Transverse colon (tissue), 4 donors: ENCODE measurements around the gene SH3GLB2. TPM values are rescaled to one million over a fixed set of nuclear protein-coding genes. Genes with fewer than 3 reads are reported as not detected.

Experiments
- DNase-seq: peaks from one replicate; pipeline ENCODE4 v3.0.0-alpha.2; 2019
- H3K27ac ChIP-seq, 4 donors: fragments of 200-600 bp; sonication (generic); 2 replicates each; pipeline ENCODE4 v1.5.1; 2016 to 2018; ENCODE audit warnings: inconsistent platforms in 4 of 4
- H3K27me3 ChIP-seq: fragments of 200-600 bp; sonication (generic); 2 replicates; pipeline ENCODE4 v1.5.1; 2017; ENCODE audit warnings: inconsistent platforms
- H3K36me3 ChIP-seq, 4 donors: fragments of 200-600 bp; sonication (generic); 2 replicates each; pipeline ENCODE4 v1.5.1; 2017 to 2019; ENCODE audit warnings: inconsistent platforms in 4 of 4
- H3K4me1 ChIP-seq, 4 donors: fragments of 200-600 bp; sonication (generic); 2 replicates each; pipeline ENCODE4 v1.5.1; 2017 to 2020; ENCODE audit warnings: inconsistent platforms in 4 of 4
- H3K4me3 ChIP-seq, 4 donors: fragments of 200-600 bp; sonication (generic); 1 replicate in 1 of 4; 2 replicates in 3 of 4; pipeline versions ENCODE4 v1.5.1 to v1.6.1; 2017 to 2019; ENCODE audit warnings: inconsistent platforms in 4 of 4
- H3K9me3 ChIP-seq, 2 donors: fragments of 200-600 bp; sonication (generic); 2 replicates each; pipeline ENCODE4 v1.5.1; 2017 to 2019; ENCODE audit warnings: inconsistent platforms in 2 of 2
- EP300 ChIP-seq: sonication (generic); formaldehyde crosslinking; IDR thresholded peaks from one replicate; pipeline ENCODE4 v1.6.1; 2017; ENCODE audit warnings: antibody characterized with exemption, low read depth
- POLR2A ChIP-seq: fragments of 450-650 bp; IDR thresholded peaks from one replicate; pipeline ENCODE4 v1.6.1; 2016; ENCODE audit warnings: antibody characterized with exemption, mild to moderate bottlenecking, moderate library complexity
- POLR2AphosphoS5 ChIP-seq, 3 donors: sonication (generic); formaldehyde crosslinking; IDR thresholded peaks; one replicate each; pipeline ENCODE4 v1.6.1; 2016; ENCODE audit warnings: antibody characterized with exemption in 3 of 3
- WGBS, 2 donors: methylation state at CpG; one replicate each; pipeline ENCODE4 v1.1.5; 2018; ENCODE audit warnings: low coverage in 1 of 2; 5-methylcytosine and 5-hydroxymethylcytosine counted together
- in situ Hi-C, 4 donors: fragments of 200-750 bp; cut with MboI; loops; one replicate each; pipeline versions ENCODE4 v1.15.0 to v1.15.1; 2017; ENCODE audit warnings: low sequenced_read_pairs in 3 of 4, low pct_ligation_motif_present in 1 of 4, low pct_unique_long_range_greater_than_20kb in 1 of 4
- intact Hi-C: fragments of 100-400 bp; cut with DNase I; formaldehyde crosslinking; loops from one replicate; pipeline ENCODE4 v1.15.1; 2023; ENCODE audit warnings: low total_unique reads
- total RNA-seq, 4 donors: library from RNA; depleted of rRNA; stranded (reverse); fragments of >200 nt; gene quantifications; one replicate each; pipeline ENCODE4 v1.1.0, GENCODE V29; 2016
- TF ChIP-seq, protein P1 (sequence below), 5 experiments: fragments of 200-600 bp in 3 of 5; fragments of 450-650 bp in 2 of 5; sonication (generic) in 3 of 5; IDR thresholded peaks; 1 replicate in 2 of 5; 2 replicates in 3 of 5; pipeline ENCODE4 v1.5.1; 2016 to 2017; ENCODE audit warnings: antibody characterized with exemption in 5 of 5, inconsistent platforms in 3 of 5, mild to moderate bottlenecking in 2 of 5, moderate library complexity in 1 of 5

Gene SH3GLB2
- total RNA-seq, 4 donors from 2014 or later: 184 to 391 (median 224) TPM

DNA sequence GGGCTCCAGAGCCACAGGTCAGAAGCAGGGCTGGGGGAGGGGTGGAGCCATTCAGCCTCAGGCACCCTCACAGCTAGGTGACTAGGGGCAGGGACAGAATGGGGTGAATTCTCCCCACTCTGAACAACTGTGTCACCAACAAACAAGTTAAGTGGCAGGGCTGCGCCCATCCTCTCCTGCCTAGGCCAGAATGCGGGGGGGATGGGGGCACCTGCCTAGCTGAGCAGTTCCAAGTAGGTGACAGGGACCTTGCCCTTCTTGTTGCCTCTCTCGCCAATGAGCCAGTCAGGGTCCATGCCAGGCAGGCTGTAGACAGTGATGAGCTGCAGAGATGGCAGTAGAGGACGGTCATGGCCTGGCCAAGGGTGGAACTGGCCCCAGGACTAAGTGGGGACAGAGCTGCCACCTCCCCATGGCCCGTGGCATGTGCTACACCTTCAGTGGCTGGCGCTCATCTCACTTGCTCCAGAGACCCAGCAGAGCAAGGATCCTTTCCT, 19.6 kb downstream of the SH3GLB2 start:
- Histone ChIP-seq H3K4me3 (no peak overlapping the region), H3K27me3 (no peaks in the 10 kb centered on the region), H3K9me3 (no peaks in the 10 kb centered on the region), H3K27ac (no peak overlapping the region), H3K36me3 (peaks cover 0 to 8% (median 1%) of the 10 kb centered on the region in 4 donors), H3K4me1 (peaks cover 0 to 9% (median 2%) of the 10 kb centered on the region in 4 donors)
- intact Hi-C loops (no loop called here), in situ Hi-C loops (no loop called here)
- WGBS, 2 donors: 89% methylated on average over 6 of the region's 6 CpGs; no CpG with 5 or more reads in 1 of the 2 donors
- TF ChIP-seq EP300 (no peak), POLR2A (no peak), POLR2AphosphoS5 (IDR thresholded peaks at IDR 0.05) (no peak)
- TF ChIP-seq, protein P1, sequence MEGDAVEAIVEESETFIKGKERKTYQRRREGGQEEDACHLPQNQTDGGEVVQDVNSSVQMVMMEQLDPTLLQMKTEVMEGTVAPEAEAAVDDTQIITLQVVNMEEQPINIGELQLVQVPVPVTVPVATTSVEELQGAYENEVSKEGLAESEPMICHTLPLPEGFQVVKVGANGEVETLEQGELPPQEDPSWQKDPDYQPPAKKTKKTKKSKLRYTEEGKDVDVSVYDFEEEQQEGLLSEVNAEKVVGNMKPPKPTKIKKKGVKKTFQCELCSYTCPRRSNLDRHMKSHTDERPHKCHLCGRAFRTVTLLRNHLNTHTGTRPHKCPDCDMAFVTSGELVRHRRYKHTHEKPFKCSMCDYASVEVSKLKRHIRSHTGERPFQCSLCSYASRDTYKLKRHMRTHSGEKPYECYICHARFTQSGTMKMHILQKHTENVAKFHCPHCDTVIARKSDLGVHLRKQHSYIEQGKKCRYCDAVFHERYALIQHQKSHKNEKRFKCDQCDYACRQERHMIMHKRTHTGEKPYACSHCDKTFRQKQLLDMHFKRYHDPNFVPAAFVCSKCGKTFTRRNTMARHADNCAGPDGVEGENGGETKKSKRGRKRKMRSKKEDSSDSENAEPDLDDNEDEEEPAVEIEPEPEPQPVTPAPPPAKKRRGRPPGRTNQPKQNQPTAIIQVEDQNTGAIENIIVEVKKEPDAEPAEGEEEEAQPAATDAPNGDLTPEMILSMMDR (IDR thresholded peaks at IDR 0.05): no peak
- DNase-seq: no peak

DNA sequence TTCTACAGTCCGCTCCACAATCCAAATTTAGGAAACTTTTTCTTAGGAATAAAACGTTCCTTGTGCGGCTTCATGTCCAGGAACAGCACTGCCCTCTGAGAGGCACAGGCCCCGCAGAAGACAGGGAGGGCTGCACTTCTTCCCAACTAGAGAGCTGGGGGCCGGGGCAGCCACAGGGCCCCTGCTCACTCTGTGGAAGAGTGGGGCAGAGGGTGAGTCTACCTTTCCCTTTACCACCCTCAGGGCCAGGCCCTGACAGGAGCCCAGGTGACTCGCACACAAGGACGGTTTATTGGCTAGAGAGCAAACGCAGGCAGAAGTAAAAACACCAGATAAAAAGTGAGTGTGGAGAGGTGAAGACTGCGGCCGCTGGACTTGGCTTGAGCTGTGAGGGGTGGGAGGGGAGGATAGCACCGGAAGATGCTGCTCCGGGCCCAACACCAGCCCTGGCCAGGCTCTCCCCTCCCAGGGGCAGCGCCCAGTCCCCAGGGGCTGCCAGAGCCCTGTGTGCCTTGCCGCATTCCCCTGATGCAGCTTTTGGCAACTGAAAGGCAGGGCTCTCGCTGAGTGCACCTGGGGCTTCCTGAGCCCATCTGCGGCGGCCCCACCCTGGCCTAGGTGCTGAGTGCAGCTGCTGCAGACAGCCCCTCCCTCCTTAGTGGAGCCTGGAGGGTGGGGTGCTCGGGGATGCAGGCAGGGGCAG, 20.2 kb downstream of the SH3GLB2 start:
- H3K27me3 ChIP-seq: no peaks in the 10 kb centered on the region
- DNase-seq: no peak
- H3K36me3 ChIP-seq: peaks cover 0 to 4% (median under 1%) of the 10 kb centered on the region in 4 donors
- peak overlapping the region in 1 of 4 donors; percentile 9 for H3K27ac ChIP-seq
- peaks cover 0 to 9% (median 2%) of the 10 kb centered on the region in 4 donors for H3K4me1 ChIP-seq
- TF ChIP-seq POLR2AphosphoS5 (IDR thresholded peaks at IDR 0.05) (no peak), POLR2A (no peak)
- TF ChIP-seq, protein P1 (IDR thresholded peaks at IDR 0.05): no peak
- no peak overlapping the region for H3K4me3 ChIP-seq
- WGBS, 2 donors: 80 to 83% methylated on average over 4 to 14 of the region's 18 CpGs
- no peaks in the 10 kb centered on the region for H3K9me3 ChIP-seq
- in situ Hi-C loops (no loop called here), intact Hi-C loops (no loop called here)

DNA sequence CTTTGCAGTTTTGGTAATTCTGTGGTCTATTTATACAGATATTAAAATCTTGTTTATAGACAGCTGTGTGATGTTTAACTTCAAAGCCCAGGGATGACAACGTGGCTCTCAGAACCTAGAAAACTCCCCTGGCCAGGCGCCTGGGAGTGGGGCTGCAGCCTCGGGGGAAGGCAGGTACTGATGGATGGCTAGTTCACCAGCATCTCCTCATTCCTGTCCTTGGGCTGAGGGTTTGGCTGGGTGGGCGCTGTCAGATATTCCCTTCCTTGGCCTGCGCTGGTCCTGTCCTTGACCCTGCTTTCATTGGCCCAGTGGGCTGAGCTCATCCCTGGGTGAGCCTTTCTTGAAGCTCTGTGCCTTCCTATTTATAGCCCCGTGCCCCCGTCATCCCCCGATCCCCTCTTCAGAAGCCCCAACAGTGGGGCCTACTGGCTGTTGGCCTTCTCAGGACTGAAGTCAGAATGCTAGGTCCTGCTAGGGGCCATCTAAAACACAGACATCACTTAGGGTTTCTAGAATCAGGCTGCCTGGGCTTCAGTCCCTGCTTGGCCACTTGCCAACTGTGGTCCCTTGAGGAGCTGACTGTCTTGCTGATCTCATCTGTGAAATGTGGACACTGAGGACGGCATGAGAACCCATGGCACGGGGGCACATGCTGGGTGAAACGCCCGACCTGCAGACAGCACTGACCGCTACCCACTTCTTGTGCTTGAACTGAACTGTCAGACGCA, 20.9 kb downstream of the SH3GLB2 start:
- in situ Hi-C loops (no loop called here), intact Hi-C loops (no loop called here)
- Histone ChIP-seq H3K4me3 (no peak overlapping the region), H3K36me3 (peaks cover 0 to 7% (median 0%) of the 10 kb centered on the region in 4 donors), H3K27me3 (no peaks in the 10 kb centered on the region), H3K27ac (peak overlapping the region; percentile 20 to 44 (median 34)), H3K4me1 (peaks cover 0 to 9% (median 2%) of the 10 kb centered on the region in 4 donors), H3K9me3 (no peaks in the 10 kb centered on the region)
- TF ChIP-seq EP300 (no peak), POLR2AphosphoS5 (IDR thresholded peaks at IDR 0.05) (no peak), POLR2A (no peak)
- TF ChIP-seq, protein P1 (IDR thresholded peaks at IDR 0.05): no peak
- WGBS, 2 donors: 20 to 75% methylated on average over 1 to 14 of the region's 14 CpGs
- DNase-seq: no peak

DNA sequence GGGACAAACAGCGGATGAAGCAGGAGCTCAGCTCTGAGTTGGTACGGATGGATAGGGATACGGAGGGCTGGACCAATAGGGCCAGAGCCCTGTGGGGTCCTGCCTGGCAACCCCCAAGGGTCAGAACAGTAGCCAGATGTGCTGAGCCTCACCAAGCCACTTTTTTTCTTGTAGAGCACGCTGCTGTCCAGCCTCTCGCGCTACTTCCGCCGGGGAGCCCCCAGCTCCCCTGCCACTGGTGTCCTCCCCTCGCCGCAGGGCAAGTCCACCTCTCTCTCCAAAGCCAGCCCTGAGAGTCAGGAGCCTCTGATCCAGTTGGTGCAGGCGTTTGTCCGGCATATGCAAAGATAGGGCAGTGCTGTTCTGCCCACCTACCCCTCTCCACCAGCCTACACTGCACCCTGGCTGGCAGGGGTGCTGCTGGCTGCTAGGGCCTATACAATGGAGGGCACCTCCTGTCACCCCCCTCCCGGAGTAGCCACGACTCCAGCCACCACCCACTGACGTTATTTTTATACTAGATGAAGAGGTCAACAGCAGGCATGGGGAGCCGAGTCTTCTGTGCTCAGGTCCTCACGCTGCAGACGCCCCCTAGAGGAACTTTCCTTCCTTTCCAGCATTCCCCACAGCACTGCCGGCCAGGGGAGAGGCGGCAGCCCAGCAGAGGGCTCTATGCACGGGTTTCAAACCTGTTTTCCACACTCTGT, 21.6 kb downstream of the SH3GLB2 start:
- peak overlapping the region; percentile 20 to 49 (median 34) for H3K27ac ChIP-seq
- intact Hi-C loops (no loop called here), in situ Hi-C loops (no loop called here)
- no peak overlapping the region for H3K4me3 ChIP-seq
- DNase-seq: peak; percentile 66
- H3K9me3 ChIP-seq: no peaks in the 10 kb centered on the region
- H3K36me3 ChIP-seq: peaks cover 0 to 7% (median 0%) of the 10 kb centered on the region in 4 donors
- peaks cover 0 to 9% (median 2%) of the 10 kb centered on the region in 4 donors for H3K4me1 ChIP-seq
- WGBS, 2 donors: 41% methylated on average over 16 of the region's 21 CpGs; no CpG with 5 or more reads in 1 of the 2 donors
- no peaks in the 10 kb centered on the region for H3K27me3 ChIP-seq
- TF ChIP-seq, protein P1 (IDR thresholded peaks at IDR 0.05): peak; percentile 72 to 78 (median 76)
- TF ChIP-seq POLR2AphosphoS5 (IDR thresholded peaks at IDR 0.05): no peak
